ENCODE results near the gene KDR.

KDR gene

GRCh38 chr4:55124322-55125076 is 896 bp downstream of the KDR start:
- DNase-seq (ENCODE audit: extremely low read depth in 1 of 2, low read depth in 1 of 2), result no peak

- no peak for DNase-seq (ENCODE audit: extremely low read depth in 1 of 2, low read depth in 1 of 2)
These were observed 1.6 kb downstream of the KDR start for GRCh38 chr4:55123791-55124190.

- no peak for DNase-seq (ENCODE audit: extremely low read depth in 1 of 2, low read depth in 1 of 2)
These were observed 3.2 kb downstream of the KDR start for GRCh38 chr4:55122235-55122634.

- no peak for DNase-seq (ENCODE audit: extremely low read depth in 1 of 2, low read depth in 1 of 2)
These were observed 4.1 kb downstream of the KDR start for GRCh38 chr4:55121246-55121645.

- DNase-seq (ENCODE audit: extremely low read depth in 1 of 2, low read depth in 1 of 2), result no peak
These were observed 7.0 kb downstream of the KDR start for GRCh38 chr4:55118397-55118796.

GRCh38 chr4:55117511-55117910 is 7.9 kb downstream of the KDR start:
- DNase-seq (ENCODE audit: extremely low read depth in 1 of 2, low read depth in 1 of 2), result no peak

- no peak for DNase-seq (ENCODE audit: extremely low read depth in 1 of 2, low read depth in 1 of 2)
These were observed 8.9 kb downstream of the KDR start for GRCh38 chr4:55116450-55116849.

GRCh38 chr4:55111601-55112000 is 13.8 kb downstream of the KDR start:
- DNase-seq (ENCODE audit: extremely low read depth in 1 of 2, low read depth in 1 of 2), result no peak

- DNase-seq (ENCODE audit: extremely low read depth in 1 of 2, low read depth in 1 of 2), result no peak
These were observed 15.3 kb downstream of the KDR start for GRCh38 chr4:55110131-55110530.

- DNase-seq (ENCODE audit: extremely low read depth in 1 of 2, low read depth in 1 of 2), result no peak
These were observed 18.3 kb downstream of the KDR start for GRCh38 chr4:55107054-55107453.

- DNase-seq (ENCODE audit: extremely low read depth in 1 of 2, low read depth in 1 of 2), result no peak
These were observed 22.2 kb downstream of the KDR start for GRCh38 chr4:55103224-55103623.

- no peak for DNase-seq (ENCODE audit: extremely low read depth in 1 of 2, low read depth in 1 of 2)
These were observed 25.6 kb downstream of the KDR start for GRCh38 chr4:55099816-55100215.

- no peak for DNase-seq (ENCODE audit: extremely low read depth in 1 of 2, low read depth in 1 of 2)
These were observed 26.8 kb downstream of the KDR start for GRCh38 chr4:55098456-55099204.

- no peak for DNase-seq (ENCODE audit: extremely low read depth in 1 of 2, low read depth in 1 of 2)
These were observed 28.8 kb downstream of the KDR start for GRCh38 chr4:55096619-55097018.

- DNase-seq (ENCODE audit: extremely low read depth in 1 of 2, low read depth in 1 of 2), result no peak
These were observed 29.4 kb downstream of the KDR start for GRCh38 chr4:55096045-55096444.

- DNase-seq (ENCODE audit: extremely low read depth in 1 of 2, low read depth in 1 of 2), result no peak
These were observed 32.9 kb downstream of the KDR start for GRCh38 chr4:55092504-55092903.

- DNase-seq (ENCODE audit: extremely low read depth in 1 of 2, low read depth in 1 of 2), result no peak
These were observed 35.5 kb downstream of the KDR start for GRCh38 chr4:55089916-55090315.

GRCh38 chr4:55087913-55088260 is 37.5 kb downstream of the KDR start:
- DNase-seq (ENCODE audit: extremely low read depth in 1 of 2, low read depth in 1 of 2), result no peak

GRCh38 chr4:55087009-55087912 is 38.1 kb downstream of the KDR start:
- DNase-seq (ENCODE audit: extremely low read depth in 1 of 2, low read depth in 1 of 2), result no peak

- no peak for DNase-seq (ENCODE audit: extremely low read depth in 1 of 2, low read depth in 1 of 2)
These were observed 38.8 kb downstream of the KDR start for GRCh38 chr4:55086578-55086977.

GRCh38 chr4:55083735-55084134 is 41.7 kb downstream of the KDR start:
- no peak for DNase-seq (ENCODE audit: extremely low read depth in 1 of 2, low read depth in 1 of 2)

GRCh38 chr4:55082756-55083155 is 42.6 kb downstream of the KDR start:
- DNase-seq (ENCODE audit: extremely low read depth in 1 of 2, low read depth in 1 of 2), result no peak

All from activated CD8-positive, alpha-beta memory T cell treated with anti-CD3 and anti-CD28 coated beads for 1 hour (primary cell).